Adrenal gland (tissue), 5 donors: ENCODE data around the gene SPRY2.

ENCODE experiments used
- CTCF ChIP-seq, 6 experiments: fragments of 450-650 bp in 4 of 6; fragments of 200-600 bp in 2 of 6; sonication (generic) in 1 of 6; IDR thresholded peaks; 1 replicate in 5 of 6; 2 replicates in 1 of 6; pipeline versions ENCODE4 v1.5.1 to v1.8.0; 2016 to 2021; ENCODE audit warnings: antibody characterized with exemption in 6 of 6, mild to moderate bottlenecking in 2 of 6, moderate library complexity in 1 of 6
- POLR2A ChIP-seq, 2 donors: fragments of 450-650 bp; IDR thresholded peaks; one replicate each; pipeline ENCODE4 v1.6.1; 2017; ENCODE audit warnings: antibody characterized with exemption in 2 of 2, mild to moderate bottlenecking in 2 of 2, moderate library complexity in 1 of 2
- donor health status: DM: no; HTN: no; CAD: no.

DNA sequence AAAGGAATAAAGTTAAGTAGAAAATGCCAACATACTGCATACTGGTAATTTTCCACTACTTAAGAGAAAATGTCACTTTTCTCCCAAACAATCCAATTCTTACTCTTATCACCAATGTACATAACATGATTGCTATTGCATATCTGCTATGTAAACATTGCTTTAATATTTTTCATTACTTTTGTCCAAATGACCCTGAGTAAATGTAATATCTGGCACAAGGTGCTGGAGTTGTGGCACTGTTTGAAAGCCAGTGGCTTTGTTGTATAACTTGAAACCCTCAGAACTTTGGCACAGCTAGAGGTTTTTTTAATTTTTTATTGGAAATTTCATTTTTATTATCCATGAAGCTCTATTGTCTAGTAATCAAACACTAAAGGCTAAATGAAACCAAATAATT, 45.7 kb upstream of the SPRY2 start:
- no peak for TF ChIP-seq POLR2A (IDR thresholded peaks at IDR 0.05)
- no peak for TF ChIP-seq CTCF (IDR thresholded peaks at IDR 0.05)
